ENCODE data around the gene ELFN1. TPM values are rescaled to one million over a fixed set of nuclear protein-coding genes. Genes with fewer than 3 reads are reported as not detected.

The ELFN1 gene
- polyA plus RNA-seq, 1 donor (not counting 4 experiments of a cell fraction or from before 2014, with no cell fraction given) = 0.03 TPM

DNA sequence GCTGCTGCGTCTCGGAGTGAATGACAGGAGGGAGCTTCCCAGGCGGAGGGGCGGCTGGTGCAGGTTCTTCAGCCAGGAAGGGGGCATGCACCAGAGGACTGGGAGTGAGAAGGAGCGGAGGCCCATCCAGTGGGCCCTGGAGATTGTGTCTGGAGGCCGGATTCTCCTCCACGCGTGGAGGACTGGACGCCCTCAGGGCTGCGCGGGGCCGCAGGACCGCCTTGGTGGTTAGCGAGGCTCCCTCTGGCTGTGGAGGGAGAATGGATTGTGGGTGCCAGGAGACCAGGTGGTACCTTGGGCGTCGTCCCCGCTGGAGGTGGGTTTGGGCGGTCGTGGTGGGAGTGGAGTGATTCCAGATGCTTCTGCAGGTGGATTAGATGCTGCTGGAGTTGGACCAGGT is 68.9 kb downstream of the ELFN1 start:
- dilution Hi-C loops (cut with MboI; ENCODE audit: extremely low pct_ligation_motif_present, low sequenced_read_pairs) = no loop called here
- no peak overlapping the region for H3K27ac ChIP-seq (ENCODE audit: control insufficient read depth, insufficient read depth, low read length)
- TF ChIP-seq EZH2 (IDR thresholded peaks at IDR 0.05; ENCODE audit: low read length) = no peak
- TF ChIP-seq, protein P1, sequence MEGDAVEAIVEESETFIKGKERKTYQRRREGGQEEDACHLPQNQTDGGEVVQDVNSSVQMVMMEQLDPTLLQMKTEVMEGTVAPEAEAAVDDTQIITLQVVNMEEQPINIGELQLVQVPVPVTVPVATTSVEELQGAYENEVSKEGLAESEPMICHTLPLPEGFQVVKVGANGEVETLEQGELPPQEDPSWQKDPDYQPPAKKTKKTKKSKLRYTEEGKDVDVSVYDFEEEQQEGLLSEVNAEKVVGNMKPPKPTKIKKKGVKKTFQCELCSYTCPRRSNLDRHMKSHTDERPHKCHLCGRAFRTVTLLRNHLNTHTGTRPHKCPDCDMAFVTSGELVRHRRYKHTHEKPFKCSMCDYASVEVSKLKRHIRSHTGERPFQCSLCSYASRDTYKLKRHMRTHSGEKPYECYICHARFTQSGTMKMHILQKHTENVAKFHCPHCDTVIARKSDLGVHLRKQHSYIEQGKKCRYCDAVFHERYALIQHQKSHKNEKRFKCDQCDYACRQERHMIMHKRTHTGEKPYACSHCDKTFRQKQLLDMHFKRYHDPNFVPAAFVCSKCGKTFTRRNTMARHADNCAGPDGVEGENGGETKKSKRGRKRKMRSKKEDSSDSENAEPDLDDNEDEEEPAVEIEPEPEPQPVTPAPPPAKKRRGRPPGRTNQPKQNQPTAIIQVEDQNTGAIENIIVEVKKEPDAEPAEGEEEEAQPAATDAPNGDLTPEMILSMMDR (optimal IDR thresholded peaks at IDR 0.05 in 1 of 3, IDR thresholded peaks at IDR 0.05 in 1 of 3, conservative IDR thresholded peaks at IDR 0.05 in 1 of 3; ENCODE audit: extremely low read depth in 1 of 3, insufficient read depth in 2 of 3, low read length in 3 of 3) = no peak
- H3K36me3 ChIP-seq (ENCODE audit: control insufficient read depth in 2 of 2, extremely low read depth in 1 of 2, insufficient read depth in 2 of 2, low read length in 2 of 2) = no peaks in the 10 kb centered on the region
- H3K4me2 ChIP-seq (ENCODE audit: control insufficient read depth, extremely low read depth, insufficient read depth, low read depth, low read length) = no peak overlapping the region
- no peaks in the 10 kb centered on the region for H3K9me1 ChIP-seq (ENCODE audit: control insufficient read depth, extremely low read depth, insufficient read depth, low read length)
- no peaks in the 10 kb centered on the region for H4K20me1 ChIP-seq (ENCODE audit: control insufficient read depth, extremely low read depth, insufficient read depth, low read length)
- DNase-seq (ENCODE audit: low read depth, low spot score) = no peak
- no peak overlapping the region for H3K4me3 ChIP-seq (ENCODE audit: control insufficient read depth in 2 of 3, extremely low read depth in 1 of 3, insufficient read depth in 2 of 3, low read depth in 1 of 3, low read length in 3 of 3)
- H3K4me1 ChIP-seq (ENCODE audit: control insufficient read depth, extremely low read depth, insufficient read depth, low read length) = no peaks in the 10 kb centered on the region
- no peak for FAIRE-seq
- no peaks in the 10 kb centered on the region for H3K9me3 ChIP-seq (ENCODE audit: control insufficient read depth, low read depth, low read length)
- H3K27me3 ChIP-seq (ENCODE audit: control insufficient read depth, extremely low read depth, insufficient read depth, low read length) = peaks cover 14% of the 10 kb centered on the region
- H3K79me2 ChIP-seq (ENCODE audit: control insufficient read depth, insufficient read depth, low read length) = no peaks in the 10 kb centered on the region
- no peak overlapping the region for H3K9ac ChIP-seq (ENCODE audit: control insufficient read depth, extremely low read depth, insufficient read depth, low read length)
- H2AFZ ChIP-seq (ENCODE audit: control insufficient read depth, low read length) = no peak overlapping the region

DNA sequence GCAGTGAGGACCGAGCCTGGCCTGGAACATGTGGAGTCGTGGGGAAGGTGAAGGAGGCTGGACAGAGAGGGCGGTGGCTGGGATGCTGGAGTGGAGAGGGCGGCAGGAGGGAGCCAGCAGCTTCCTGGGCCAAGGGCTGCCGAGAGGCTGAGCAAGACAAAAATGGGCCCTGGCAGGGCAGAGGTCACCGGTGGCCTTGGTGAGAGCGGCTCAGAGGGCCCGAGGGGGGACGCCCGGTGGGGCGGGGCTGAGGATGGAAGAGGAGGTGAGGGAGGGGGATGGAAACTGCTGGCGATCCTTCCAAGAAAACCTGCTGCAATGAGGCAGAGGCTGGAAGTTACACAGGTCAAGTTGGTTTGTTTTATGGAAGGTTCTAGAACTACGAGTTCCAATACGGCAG is 69.5 kb downstream of the ELFN1 start:
- DNase-seq (ENCODE audit: low read depth, low spot score) = no peak
- Histone ChIP-seq H3K27ac (ENCODE audit: control insufficient read depth, insufficient read depth, low read length) (no peak overlapping the region), H2AFZ (ENCODE audit: control insufficient read depth, low read length) (no peak overlapping the region), H4K20me1 (ENCODE audit: control insufficient read depth, extremely low read depth, insufficient read depth, low read length) (no peaks in the 10 kb centered on the region), H3K9ac (ENCODE audit: control insufficient read depth, extremely low read depth, insufficient read depth, low read length) (no peak overlapping the region), H3K79me2 (ENCODE audit: control insufficient read depth, insufficient read depth, low read length) (no peaks in the 10 kb centered on the region), H3K9me1 (ENCODE audit: control insufficient read depth, extremely low read depth, insufficient read depth, low read length) (no peaks in the 10 kb centered on the region), H3K4me3 (ENCODE audit: control insufficient read depth in 2 of 3, extremely low read depth in 1 of 3, insufficient read depth in 2 of 3, low read depth in 1 of 3, low read length in 3 of 3) (no peak overlapping the region), H3K4me2 (ENCODE audit: control insufficient read depth, extremely low read depth, insufficient read depth, low read depth, low read length) (no peak overlapping the region), H3K36me3 (ENCODE audit: control insufficient read depth in 2 of 2, extremely low read depth in 1 of 2, insufficient read depth in 2 of 2, low read length in 2 of 2) (no peaks in the 10 kb centered on the region), H3K4me1 (ENCODE audit: control insufficient read depth, extremely low read depth, insufficient read depth, low read length) (no peaks in the 10 kb centered on the region), H3K27me3 (ENCODE audit: control insufficient read depth, extremely low read depth, insufficient read depth, low read length) (peaks cover 14% of the 10 kb centered on the region), H3K9me3 (ENCODE audit: control insufficient read depth, low read depth, low read length) (no peaks in the 10 kb centered on the region)
- no peak for FAIRE-seq
- TF ChIP-seq, protein P1 (optimal IDR thresholded peaks at IDR 0.05 in 1 of 3, IDR thresholded peaks at IDR 0.05 in 1 of 3, conservative IDR thresholded peaks at IDR 0.05 in 1 of 3; ENCODE audit: extremely low read depth in 1 of 3, insufficient read depth in 2 of 3, low read length in 3 of 3) = no peak
- TF ChIP-seq EZH2 (IDR thresholded peaks at IDR 0.05; ENCODE audit: low read length) = no peak
- dilution Hi-C loops (cut with MboI; ENCODE audit: extremely low pct_ligation_motif_present, low sequenced_read_pairs) = no loop called here

Measured in keratinocyte (primary cell).